Measurements from ENCODE around the gene ZNF484. TPM values are rescaled to one million over a fixed set of nuclear protein-coding genes. Genes with fewer than 3 reads are reported as not detected.
"Not testable (repeated sequence)": the region's sequence is repeated elsewhere in the genome, so short reads cannot be mapped to it uniquely, and the experiment has no call there.

The ZNF484 gene
- total RNA-seq, 1 experiment from 2014 or later = 7.2 TPM

DNA sequence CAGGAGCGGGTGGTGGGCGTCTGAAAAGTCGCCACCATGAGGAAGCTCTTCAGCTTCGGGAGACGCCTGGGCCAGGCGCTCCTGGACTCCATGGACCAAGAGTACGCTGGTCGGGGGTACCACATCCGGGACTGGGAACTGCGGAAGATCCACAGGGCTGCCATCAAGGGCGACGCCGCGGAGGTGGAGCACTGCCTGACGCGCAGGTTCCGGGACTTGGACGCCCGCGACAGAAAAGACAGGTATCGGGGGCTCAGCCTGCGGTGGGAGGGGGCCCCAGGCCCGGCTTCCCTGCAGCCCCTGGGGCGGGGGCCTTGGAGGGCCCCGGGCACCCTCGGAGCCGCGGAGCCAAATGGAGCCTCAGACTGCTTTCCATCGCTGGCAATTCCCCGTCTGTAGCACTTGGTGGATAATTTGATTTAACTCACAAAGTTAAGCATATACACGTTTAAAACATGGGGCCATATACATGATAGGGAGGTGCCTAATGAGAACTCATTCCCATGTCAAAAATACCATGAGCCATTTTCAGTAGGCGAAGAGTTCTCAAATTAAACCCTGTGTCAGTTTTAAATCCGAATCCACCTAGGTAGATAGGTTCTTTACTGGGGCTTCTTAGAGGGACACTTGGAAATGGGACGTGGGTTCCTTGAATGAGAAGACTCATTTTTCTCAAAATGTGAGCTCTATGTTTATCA, 68.1 kb downstream of the ZNF484 start:
- ChIA-PET RAD21 (ENCODE audit: low non-redundant PET in 1 of 2, low total read pairs in 2 of 2, uncharacterized antibody in 2 of 2, unreplicated experiment in 2 of 2) (interaction anchor here in 1 of 2 experiments (1.3 kb wide), 1 partner anchor 19 kb away, joined by 3 read pairs; no protein-coding TSS in a partner anchor), POLR2A (interaction anchor here (1.0 to 1.5 kb wide), 4 partner anchors 14 to 674 kb away, joined by 3 to 6 read pairs (median 3); no protein-coding TSS in a partner anchor), CTCF (interaction anchor here (1.0 to 2.3 kb wide), 4 partner anchors 13 to 93 kb away, joined by 3 to 9 read pairs (median 3); partner anchors contain the start of gene ZNF484)
- peak overlapping the region; percentile 81 to 90 for H3K4me3 ChIP-seq (replicated peaks in 1 of 2; ENCODE audit: low read depth in 1 of 2, low read length in 2 of 2)
- DNase-seq (ENCODE audit: low read depth, low spot score); H4K20me1 ChIP-seq (ENCODE audit: insufficient read depth); H3K27me3 ChIP-seq (ENCODE audit: insufficient read depth, low read length); intact Hi-C loops (cut with micrococcal nuclease); H3K9me2 ChIP-seq (ENCODE audit: insufficient read depth); H2AFZ ChIP-seq (ENCODE audit: low read depth, low read length, poor library complexity, severe bottlenecking); H3K9me3 ChIP-seq (ENCODE audit: control insufficient read depth in 1 of 2, insufficient read depth in 1 of 2, low read depth in 1 of 2, low read length in 2 of 2): not testable (repeated sequence)
- peaks cover 3 to 14% of the 10 kb centered on the region in 2 experiments; a peak in 3 of 4 replicates for H3K4me1 ChIP-seq (ENCODE audit: control insufficient read depth in 1 of 2, insufficient read depth in 2 of 2, low read length in 2 of 2)
- peak overlapping the region; percentile 93 for H3K4me2 ChIP-seq (ENCODE audit: low read length)
- ATAC-seq = peak; percentile 56
- peaks cover 7 to 10% of the 10 kb centered on the region in 2 experiments for H3K36me3 ChIP-seq (ENCODE audit: control insufficient read depth in 1 of 2, insufficient read depth in 2 of 2, low read length in 2 of 2)
- peak overlapping the region; percentile 93 for H3K27ac ChIP-seq (ENCODE audit: low read depth, low read length)
- H3K9ac ChIP-seq (ENCODE audit: low read length) = peak overlapping the region; percentile 95
- BruUV-seq (replicated peaks) = TSS peak; percentile 46
- H3K79me2 ChIP-seq (ENCODE audit: insufficient read depth, low read length) = peaks cover 27% of the 10 kb centered on the region
- peak; percentile 63 for TF ChIP-seq TCF7L2 (IDR thresholded peaks at IDR 0.05; ENCODE audit: borderline replicate concordance, extremely low read depth, insufficient read depth, insufficient read length)

DNA sequence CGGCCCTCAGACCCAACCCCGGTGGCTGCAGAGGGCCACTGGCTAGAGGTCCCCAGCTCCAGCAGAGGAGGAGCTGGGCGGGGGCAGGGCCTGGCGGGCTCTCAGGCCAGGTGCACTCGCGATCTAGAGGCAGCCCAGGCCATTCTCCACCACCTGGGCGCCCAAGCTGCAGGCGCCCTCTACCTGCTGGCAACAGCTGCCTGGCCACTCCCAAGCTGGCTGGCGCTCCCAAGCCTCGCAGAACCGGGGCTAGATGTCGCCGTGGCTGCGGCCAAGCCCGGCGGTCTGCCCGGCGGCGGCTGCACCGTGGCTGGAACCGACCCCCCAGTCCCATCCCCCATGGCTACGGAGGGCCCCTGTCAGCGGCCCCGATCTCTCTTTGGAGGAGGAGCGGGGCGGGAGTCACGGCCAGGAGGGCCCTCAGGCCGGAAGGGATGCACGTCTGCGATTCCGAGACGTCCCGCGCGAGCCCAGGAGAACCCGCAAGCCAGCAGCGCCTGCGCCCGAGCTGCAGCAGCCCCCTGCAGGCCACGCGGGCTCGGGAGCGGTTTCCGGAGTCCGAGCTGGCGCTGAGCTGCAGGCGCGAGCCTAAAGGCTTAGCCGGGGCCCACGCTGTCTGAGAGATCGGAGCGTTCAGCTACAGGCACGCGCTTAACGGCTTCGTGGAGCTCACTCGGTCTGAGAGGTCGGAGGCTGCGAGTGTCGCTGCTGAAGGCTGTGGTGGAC, 68.9 kb downstream of the ZNF484 start:
- H3K27ac ChIP-seq (ENCODE audit: low read depth, low read length) = peak overlapping the region; percentile 93
- ATAC-seq (peak; percentile 85), DNase-seq (ENCODE audit: low read depth, low spot score) (peak; percentile 68)
- H3K4me1 ChIP-seq (ENCODE audit: control insufficient read depth in 1 of 2, insufficient read depth in 2 of 2, low read length in 2 of 2) = peaks cover 3 to 14% of the 10 kb centered on the region in 2 experiments; a peak in 3 of 4 replicates
- ChIA-PET POLR2A (interaction anchor here (0.6 to 1.5 kb wide), 7 partner anchors 9 to 1737 kb away, joined by 3 to 6 read pairs (median 3); no protein-coding TSS in a partner anchor), RAD21 (ENCODE audit: low non-redundant PET in 1 of 2, low total read pairs in 2 of 2, uncharacterized antibody in 2 of 2, unreplicated experiment in 2 of 2) (interaction anchor here in 1 of 2 experiments (1.3 kb wide), 1 partner anchor 18 kb away, joined by 3 read pairs; no protein-coding TSS in a partner anchor), CTCF (interaction anchor here (1.0 to 2.3 kb wide), 5 partner anchors 13 to 668 kb away, joined by 3 to 9 read pairs (median 3); partner anchors contain the start of gene ZNF484)
- intact Hi-C loops (cut with micrococcal nuclease) = no loop called here
- H3K9me3 ChIP-seq (ENCODE audit: control insufficient read depth in 1 of 2, insufficient read depth in 1 of 2, low read depth in 1 of 2, low read length in 2 of 2) = no peaks in the 10 kb centered on the region
- H3K4me2 ChIP-seq (ENCODE audit: low read length) = peak overlapping the region; percentile 93
- no peak overlapping the region for H2AFZ ChIP-seq (ENCODE audit: low read depth, low read length, poor library complexity, severe bottlenecking)
- H3K27me3 ChIP-seq (ENCODE audit: insufficient read depth, low read length) = no peaks in the 10 kb centered on the region
- peak overlapping the region; percentile 95 for H3K9ac ChIP-seq (ENCODE audit: low read length)
- 0 out of 2 replicates have a peak, but pooled peaks cover 3% of the 10 kb centered on the region for H4K20me1 ChIP-seq (ENCODE audit: insufficient read depth)
- no peaks in the 10 kb centered on the region for H3K9me2 ChIP-seq (ENCODE audit: insufficient read depth)
- peaks cover 27% of the 10 kb centered on the region for H3K79me2 ChIP-seq (ENCODE audit: insufficient read depth, low read length)
- BruUV-seq (replicated peaks) = TSS peak; percentile 53
- H3K4me3 ChIP-seq (replicated peaks in 1 of 2; ENCODE audit: low read depth in 1 of 2, low read length in 2 of 2) = peak overlapping the region; percentile 81 to 90
- H3K36me3 ChIP-seq (ENCODE audit: control insufficient read depth in 1 of 2, insufficient read depth in 2 of 2, low read length in 2 of 2) = peaks cover 2 to 6% of the 10 kb centered on the region in 2 experiments; a peak in 3 of 4 replicates
- TF ChIP-seq ELF1 (IDR thresholded peaks at IDR 0.05; ENCODE audit: borderline replicate concordance, low read depth) (peak; percentile 20; the same call in 1 of the 2 replicates), POLR2A (IDR thresholded peaks at IDR 0.05; ENCODE audit: borderline replicate concordance, extremely low read depth, insufficient read depth, insufficient read length) (no peak), YY1 (IDR thresholded peaks at IDR 0.05; ENCODE audit: extremely low read depth, insufficient replicate concordance, low read depth, low read length) (no peak), POLR2AphosphoS5 (IDR thresholded peaks at IDR 0.05; ENCODE audit: low read depth, low read length) (peak; percentile 66), EGR1 (IDR thresholded peaks at IDR 0.05; ENCODE audit: low read depth) (no peak), SIN3A (IDR thresholded peaks at IDR 0.05; ENCODE audit: low read depth) (peak; percentile 60; the same call in 1 of the 2 replicates), SRF (IDR thresholded peaks at IDR 0.05; ENCODE audit: low read depth) (no peak), ZFX (IDR thresholded peaks at IDR 0.05) (peak; percentile 86), RAD21 (IDR thresholded peaks at IDR 0.05; ENCODE audit: low read depth) (peak; percentile 60), EZH2 (IDR thresholded peaks at IDR 0.05) (no peak), EZH2phosphoT487 (IDR thresholded peaks at IDR 0.05; ENCODE audit: borderline replicate concordance) (no peak), CEBPB (IDR thresholded peaks at IDR 0.05; ENCODE audit: low read depth) (no peak), JUND (IDR thresholded peaks at IDR 0.05) (no peak), TCF7L2 (IDR thresholded peaks at IDR 0.05; ENCODE audit: borderline replicate concordance, extremely low read depth, insufficient read depth, insufficient read length) (no peak)
- TF ChIP-seq, protein P1, sequence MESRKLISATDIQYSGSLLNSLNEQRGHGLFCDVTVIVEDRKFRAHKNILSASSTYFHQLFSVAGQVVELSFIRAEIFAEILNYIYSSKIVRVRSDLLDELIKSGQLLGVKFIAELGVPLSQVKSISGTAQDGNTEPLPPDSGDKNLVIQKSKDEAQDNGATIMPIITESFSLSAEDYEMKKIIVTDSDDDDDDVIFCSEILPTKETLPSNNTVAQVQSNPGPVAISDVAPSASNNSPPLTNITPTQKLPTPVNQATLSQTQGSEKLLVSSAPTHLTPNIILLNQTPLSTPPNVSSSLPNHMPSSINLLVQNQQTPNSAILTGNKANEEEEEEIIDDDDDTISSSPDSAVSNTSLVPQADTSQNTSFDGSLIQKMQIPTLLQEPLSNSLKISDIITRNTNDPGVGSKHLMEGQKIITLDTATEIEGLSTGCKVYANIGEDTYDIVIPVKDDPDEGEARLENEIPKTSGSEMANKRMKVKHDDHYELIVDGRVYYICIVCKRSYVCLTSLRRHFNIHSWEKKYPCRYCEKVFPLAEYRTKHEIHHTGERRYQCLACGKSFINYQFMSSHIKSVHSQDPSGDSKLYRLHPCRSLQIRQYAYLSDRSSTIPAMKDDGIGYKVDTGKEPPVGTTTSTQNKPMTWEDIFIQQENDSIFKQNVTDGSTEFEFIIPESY (IDR thresholded peaks at IDR 0.05; ENCODE audit: extremely low read depth, insufficient replicate concordance, low read length) = no peak
- TF ChIP-seq, protein P2, sequence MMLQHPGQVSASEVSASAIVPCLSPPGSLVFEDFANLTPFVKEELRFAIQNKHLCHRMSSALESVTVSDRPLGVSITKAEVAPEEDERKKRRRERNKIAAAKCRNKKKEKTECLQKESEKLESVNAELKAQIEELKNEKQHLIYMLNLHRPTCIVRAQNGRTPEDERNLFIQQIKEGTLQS (IDR thresholded peaks at IDR 0.05) = no peak
